Neural cell (in vitro differentiated cells): ENCODE data around the gene LMOD2. TPM values are rescaled to one million over a fixed set of nuclear protein-coding genes. Genes with fewer than 3 reads are reported as not detected.

ENCODE experiments used
- H2AFZ ChIP-seq: fragments of 200-600, 300-800 bp; sonication (generic), shearing (Covaris generic); 2 replicates; pipeline ENCODE4 v1.6.0; 2014; ENCODE audit warnings: low read depth, mild to moderate bottlenecking, antibody characterized with exemption, low read length, moderate library complexity
- H3F3A ChIP-seq: fragments of 200-600 bp; shearing (Covaris generic); 2 replicates; pipeline ENCODE4 v1.6.1; 2016; ENCODE audit warnings: mild to moderate bottlenecking, moderate library complexity, mixed read lengths, antibody characterized with exemption, low read length; ENCODE audit not compliant: insufficient read depth, poor library complexity, severe bottlenecking
- H3K27ac ChIP-seq: fragments of 200-600, 300-800 bp; sonication (generic), shearing (Covaris generic); 2 replicates; pipeline ENCODE4 v1.5.1; 2014; ENCODE audit warnings: mild to moderate bottlenecking, low read length, moderate library complexity
- H3K27me3 ChIP-seq: fragments of 300-800, 200-600 bp; sonication (generic), shearing (Covaris generic); 2 replicates; pipeline ENCODE4 v1.6.0; 2014; ENCODE audit warnings: mild to moderate bottlenecking, low read depth, low read length, moderate library complexity; ENCODE audit not compliant: insufficient read depth
- H3K36me3 ChIP-seq: fragments of 300-800, 200-600 bp; sonication (generic), shearing (Covaris generic); 2 replicates; pipeline ENCODE4 v1.5.1; 2014; ENCODE audit warnings: mild to moderate bottlenecking, antibody characterized with exemption, low read length, moderate library complexity; ENCODE audit not compliant: insufficient read depth
- H3K4me2 ChIP-seq: fragments of 300-800, 200-600 bp; sonication (generic), shearing (Covaris generic); 2 replicates; pipeline ENCODE4 v1.6.0; 2014; ENCODE audit warnings: mild to moderate bottlenecking, low read length
- H3K4me3 ChIP-seq: fragments of 300-800, 200-600 bp; sonication (generic), shearing (Covaris generic); 2 replicates; pipeline ENCODE4 v1.5.1; 2014; ENCODE audit warnings: mild to moderate bottlenecking, low read length, moderate library complexity
- H3K79me2 ChIP-seq: fragments of 200-600 bp; shearing (Covaris generic); replicated peaks from 2 replicates; pipeline ENCODE4 v1.6.0; 2014; ENCODE audit warnings: mild to moderate bottlenecking, low read length, moderate library complexity; ENCODE audit not compliant: insufficient read depth
- H3K9ac ChIP-seq: fragments of 300-800, 200-600 bp; sonication (generic), shearing (Covaris generic); 2 replicates; pipeline ENCODE4 v1.6.1; 2016; ENCODE audit warnings: mild to moderate bottlenecking, low read length, mixed read lengths
- H3K9me2 ChIP-seq: fragments of 200-600 bp; shearing (Covaris generic); 2 replicates; pipeline ENCODE4 v1.6.1; 2016; ENCODE audit warnings: mild to moderate bottlenecking, low read length, mixed read lengths; ENCODE audit not compliant: insufficient read depth
- H3K9me3 ChIP-seq: fragments of 200-600, 300-800 bp; sonication (generic), shearing (Covaris generic); 2 replicates; pipeline ENCODE4 v1.6.1; 2016; ENCODE audit warnings: mild to moderate bottlenecking, mixed run types, low read length, moderate library complexity, mixed read lengths
- H4K20me1 ChIP-seq: fragments of 200-600 bp; shearing (Covaris generic); 2 replicates; pipeline ENCODE4 v1.6.1; 2016; ENCODE audit warnings: mild to moderate bottlenecking, mixed run types; ENCODE audit not compliant: insufficient read depth
- CTCF ChIP-seq: fragments of 450-650 bp; IDR thresholded peaks from 2 replicates; pipeline ENCODE4 v1.5.1; 2014; ENCODE audit warnings: antibody characterized with exemption, mild to moderate bottlenecking, moderate library complexity; ENCODE audit not compliant: poor library complexity, severe bottlenecking
- EP300 ChIP-seq: fragments of 450-650 bp; conservative IDR thresholded peaks from 2 replicates; pipeline ENCODE4 v1.6.1; 2014; ENCODE audit warnings: antibody characterized with exemption, mild to moderate bottlenecking, moderate library complexity; ENCODE audit not compliant: poor library complexity, severe bottlenecking
- EZH2 ChIP-seq: fragments of 200-600, 300-800 bp; shearing (Covaris generic), sonication (generic); IDR thresholded peaks from 2 replicates; pipeline ENCODE4 v1.6.1; 2014; ENCODE audit warnings: antibody characterized with exemption, low read length, borderline replicate concordance, mild to moderate bottlenecking; ENCODE audit not compliant: insufficient read depth, poor library complexity, severe bottlenecking
- MXI1 ChIP-seq: fragments of 450-650 bp; conservative IDR thresholded peaks from 2 replicates; pipeline ENCODE4 v1.6.1; 2014; ENCODE audit warnings: antibody characterized with exemption, mild to moderate bottlenecking; ENCODE audit not compliant: poor library complexity, severe bottlenecking
- POLR2AphosphoS5 ChIP-seq: IDR thresholded peaks from 2 replicates; pipeline ENCODE4 v1.6.1; 2012
- RAD21 ChIP-seq: fragments of 450-650 bp; conservative IDR thresholded peaks from 2 replicates; pipeline ENCODE4 v1.6.1; 2014; ENCODE audit warnings: antibody characterized with exemption, mild to moderate bottlenecking, moderate library complexity
- REST ChIP-seq: IDR thresholded peaks from 2 replicates; pipeline ENCODE4 v1.6.1; 2012; ENCODE audit warnings: borderline replicate concordance
- SMC3 ChIP-seq: fragments of 450-650 bp; conservative IDR thresholded peaks from 2 replicates; pipeline ENCODE4 v1.6.1; 2014; ENCODE audit warnings: antibody characterized with exemption, mild to moderate bottlenecking, moderate library complexity; ENCODE audit not compliant: poor library complexity
- TAF1 ChIP-seq: IDR thresholded peaks from 2 replicates; pipeline ENCODE4 v1.6.1; 2012; ENCODE audit warnings: low read depth
- polyA plus RNA-seq: library from polyadenylated mRNA; depleted of rRNA; stranded (reverse); fragments of >200 nt; gene quantifications from 2 replicates; pipeline ENCODE4 v1.2.3, GENCODE V29; 2014

The LMOD2 gene
- polyA plus RNA-seq, 1 donor from 2014 or later: not detected

DNA sequence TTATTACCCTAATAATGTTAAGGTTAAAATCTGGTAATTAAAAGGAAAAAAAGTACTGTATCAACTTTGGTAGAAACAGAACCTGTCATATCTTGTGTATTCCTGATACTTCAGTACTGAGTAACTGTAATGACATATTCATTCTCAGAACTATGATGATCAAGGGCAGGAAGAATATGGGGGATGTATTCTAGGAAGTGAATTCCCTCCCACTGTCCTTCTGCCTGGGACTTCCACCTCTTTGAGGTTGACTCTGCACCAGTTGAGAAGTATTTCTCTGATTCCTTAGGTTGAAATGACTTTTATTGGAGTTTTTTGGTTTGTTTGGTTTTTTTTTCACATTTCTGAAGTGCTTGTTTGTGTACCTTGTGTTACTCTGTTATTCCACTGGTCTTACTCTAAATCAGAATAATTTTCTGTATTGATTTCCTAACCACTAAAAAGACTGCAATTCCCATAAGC, 56.2 kb downstream of the LMOD2 start:
- H3K36me3 ChIP-seq: peaks cover 3% of the 10 kb centered on the region
- no peak overlapping the region for H2AFZ ChIP-seq
- H3K79me2 ChIP-seq: peaks cover 19% of the 10 kb centered on the region
- no peaks in the 10 kb centered on the region for H3K27me3 ChIP-seq
- H3K27ac ChIP-seq: no peak overlapping the region
- no peak for TF ChIP-seq REST
- no peaks in the 10 kb centered on the region for H3K9me2 ChIP-seq
- no peak overlapping the region for H3K4me3 ChIP-seq
- H3K9ac ChIP-seq: no peak overlapping the region
- H3K4me2 ChIP-seq: no peak overlapping the region
- H3K9me3 ChIP-seq: no peaks in the 10 kb centered on the region
- H4K20me1 ChIP-seq: no peaks in the 10 kb centered on the region
- no peaks in the 10 kb centered on the region for H3F3A ChIP-seq

GRCh38 chr7:123712619-123713018, 57.0 kb downstream of the LMOD2 start:
- Histone ChIP-seq H2AFZ (no peak overlapping the region), H3F3A (no peaks in the 10 kb centered on the region), H3K79me2 (peaks cover 19% of the 10 kb centered on the region), H4K20me1 (no peaks in the 10 kb centered on the region), H3K9me2 (no peaks in the 10 kb centered on the region), H3K9ac (no peak overlapping the region), H3K36me3 (peaks cover 2% of the 10 kb centered on the region), H3K4me3 (no peak overlapping the region), H3K4me2 (no peak overlapping the region), H3K27ac (no peak overlapping the region), H3K27me3 (no peaks in the 10 kb centered on the region), H3K9me3 (no peaks in the 10 kb centered on the region)
- TF ChIP-seq SMC3 (no peak), EZH2 (no peak), REST (no peak), CTCF (no peak), EP300 (no peak), MXI1 (no peak), POLR2AphosphoS5 (no peak), RAD21 (no peak), TAF1 (no peak)

Other genes starting within 250 kb of the LMOD2 start
- gene IQUB, start 121.3 kb upstream of the LMOD2 start, polyA plus RNA-seq: 0.41 and 0.58 TPM in 2 replicates
- 301 and 406 TPM in 2 replicates for gene NDUFA5, start 98.0 kb upstream of the LMOD2 start, polyA plus RNA-seq
- gene ASB15, start 54.0 kb upstream of the LMOD2 start, polyA plus RNA-seq: not detected in 2 replicates
- 22.5 and 22.6 TPM in 2 replicates for gene WASL, start 93.1 kb downstream of the LMOD2 start, polyA plus RNA-seq
- gene HYAL4, start 189.3 kb downstream of the LMOD2 start, polyA plus RNA-seq: 0.64 TPM in 1 of 2 replicates, not detected in the other